GM13976 (cell line): ENCODE measurements around the gene COTL1.

Experiments used
- DNase-seq: peaks from one replicate; pipeline ENCODE4 v3.0.0; 2012; ENCODE audit warnings: low spot score
- in situ Hi-C: fragments of 300-500 bp; cut with MboI; formaldehyde crosslinking; loops from one replicate; pipeline ENCODE4 v1.12.0; 2022; ENCODE audit warnings: low sequenced_read_pairs, mixed read lengths, inconsistent platforms; ENCODE audit not compliant: unreplicated experiment
- TF ChIP-seq, protein P1 (sequence below): IDR thresholded peaks from 2 replicates; pipeline ENCODE4 v1.5.1; 2012; ENCODE audit warnings: borderline replicate concordance, mild to moderate bottlenecking; ENCODE audit not compliant: insufficient read depth; ENCODE audit errors: extremely low read depth, missing control alignments, control extremely low read depth

Gene COTL1

DNA sequence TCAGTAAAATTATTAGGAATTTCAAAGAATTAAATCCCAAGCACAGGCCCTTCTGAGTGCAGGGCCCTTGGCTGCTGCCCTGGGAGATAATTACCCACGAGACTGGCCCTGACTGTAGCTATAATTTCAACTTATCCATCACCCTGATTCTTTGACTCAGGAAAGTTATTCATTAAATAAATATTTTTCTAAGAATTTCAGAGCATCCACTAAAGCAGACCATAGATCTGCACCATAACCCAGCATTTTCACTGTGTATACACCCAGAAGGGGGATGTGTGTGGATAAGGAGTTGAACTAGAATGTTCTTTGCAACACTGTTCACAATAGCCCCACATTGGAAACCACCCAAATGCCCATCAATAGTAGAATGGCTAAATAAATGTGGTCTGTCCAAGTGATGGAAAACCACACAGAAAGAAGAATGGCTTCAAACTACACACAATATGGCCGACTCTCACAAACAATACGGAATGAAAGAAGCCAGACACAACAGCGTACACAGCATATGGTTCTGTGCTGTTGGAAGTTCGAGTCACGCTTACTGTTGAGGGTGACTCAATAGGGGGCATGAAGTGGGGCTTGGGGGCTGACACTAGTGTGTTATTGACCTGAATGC, 79.5 kb downstream of the COTL1 start:
- DNase-seq, result no peak
- in situ Hi-C loops, result no loop called here
- TF ChIP-seq, protein P1, sequence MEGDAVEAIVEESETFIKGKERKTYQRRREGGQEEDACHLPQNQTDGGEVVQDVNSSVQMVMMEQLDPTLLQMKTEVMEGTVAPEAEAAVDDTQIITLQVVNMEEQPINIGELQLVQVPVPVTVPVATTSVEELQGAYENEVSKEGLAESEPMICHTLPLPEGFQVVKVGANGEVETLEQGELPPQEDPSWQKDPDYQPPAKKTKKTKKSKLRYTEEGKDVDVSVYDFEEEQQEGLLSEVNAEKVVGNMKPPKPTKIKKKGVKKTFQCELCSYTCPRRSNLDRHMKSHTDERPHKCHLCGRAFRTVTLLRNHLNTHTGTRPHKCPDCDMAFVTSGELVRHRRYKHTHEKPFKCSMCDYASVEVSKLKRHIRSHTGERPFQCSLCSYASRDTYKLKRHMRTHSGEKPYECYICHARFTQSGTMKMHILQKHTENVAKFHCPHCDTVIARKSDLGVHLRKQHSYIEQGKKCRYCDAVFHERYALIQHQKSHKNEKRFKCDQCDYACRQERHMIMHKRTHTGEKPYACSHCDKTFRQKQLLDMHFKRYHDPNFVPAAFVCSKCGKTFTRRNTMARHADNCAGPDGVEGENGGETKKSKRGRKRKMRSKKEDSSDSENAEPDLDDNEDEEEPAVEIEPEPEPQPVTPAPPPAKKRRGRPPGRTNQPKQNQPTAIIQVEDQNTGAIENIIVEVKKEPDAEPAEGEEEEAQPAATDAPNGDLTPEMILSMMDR, result no peak

DNA sequence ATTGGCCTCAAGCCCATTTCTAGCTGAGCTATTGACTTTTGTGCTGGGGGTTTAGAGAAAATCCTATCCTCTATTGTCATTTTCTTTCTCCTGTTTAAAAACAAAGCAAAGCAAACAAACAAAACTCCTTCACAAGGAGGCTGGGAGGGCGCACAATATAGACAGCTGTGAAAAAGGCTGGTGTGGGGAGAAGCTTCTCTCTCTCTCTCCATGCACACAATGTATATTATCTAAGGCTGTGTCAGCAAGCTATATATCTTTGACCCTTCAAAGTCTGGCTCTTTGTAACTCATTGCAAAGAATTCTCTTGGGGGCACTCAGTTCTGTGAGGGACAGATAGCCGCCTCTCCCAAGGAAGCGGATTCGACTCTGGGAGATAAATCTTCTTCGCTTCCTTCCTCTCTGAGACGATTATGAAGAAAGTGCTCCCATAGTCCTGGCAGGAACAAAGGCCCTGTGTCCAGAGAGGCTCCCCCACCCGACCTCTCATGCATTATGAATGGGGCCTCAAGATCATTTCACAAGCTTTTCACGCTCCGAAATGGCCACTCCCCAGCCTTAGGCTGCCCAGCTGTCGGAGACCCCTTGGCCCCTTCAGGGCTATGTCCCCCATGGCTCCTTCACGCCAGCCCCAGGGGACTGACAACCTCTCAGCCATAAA, 80.3 kb downstream of the COTL1 start:
- DNase-seq, result no peak
- TF ChIP-seq, protein P1, result no peak
- in situ Hi-C loops, result no loop called here

DNA sequence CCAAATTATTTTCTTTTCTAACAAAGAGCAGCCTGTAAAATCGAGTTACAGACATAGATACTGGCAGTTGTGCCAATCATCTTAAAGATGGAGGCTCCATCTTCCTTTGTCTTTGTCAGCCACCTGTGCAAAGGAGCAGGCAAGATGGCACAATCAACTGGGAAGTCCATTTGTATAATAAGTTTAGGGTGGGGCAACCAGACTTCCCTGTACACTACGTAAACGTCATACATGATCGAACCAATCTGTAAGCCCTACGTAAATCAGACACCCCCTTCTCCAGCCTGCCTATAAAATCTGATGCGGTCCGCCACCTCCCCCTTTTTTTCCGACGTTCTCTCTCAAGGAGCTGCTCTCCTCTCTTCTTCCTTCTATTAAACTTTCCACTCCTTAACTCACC, 82.0 kb downstream of the COTL1 start:
- TF ChIP-seq, protein P1, result no peak
- in situ Hi-C loops, result no loop called here
- DNase-seq, result no peak

DNA sequence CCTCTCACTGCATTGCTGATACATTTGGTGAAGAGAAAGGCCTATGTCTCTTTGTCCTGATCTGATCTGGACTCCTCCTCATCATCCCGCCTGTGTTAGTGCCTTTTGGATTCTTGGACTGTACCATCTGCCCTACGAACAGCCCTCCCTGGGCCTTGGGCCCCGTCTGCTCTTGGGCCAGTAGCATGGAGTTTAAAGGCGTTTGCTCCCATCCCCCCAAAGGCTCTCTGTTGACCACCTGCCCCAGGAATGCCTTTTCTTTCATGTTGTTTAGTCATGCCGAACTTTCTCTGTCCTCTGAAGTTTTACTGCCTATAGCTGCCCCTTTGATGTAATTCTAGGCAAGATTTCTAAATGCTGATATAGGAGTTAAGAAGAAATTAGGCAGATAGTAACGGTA, 82.5 kb downstream of the COTL1 start:
- in situ Hi-C loops, result no loop called here
- TF ChIP-seq, protein P1, result no peak
- DNase-seq, result no peak

DNA sequence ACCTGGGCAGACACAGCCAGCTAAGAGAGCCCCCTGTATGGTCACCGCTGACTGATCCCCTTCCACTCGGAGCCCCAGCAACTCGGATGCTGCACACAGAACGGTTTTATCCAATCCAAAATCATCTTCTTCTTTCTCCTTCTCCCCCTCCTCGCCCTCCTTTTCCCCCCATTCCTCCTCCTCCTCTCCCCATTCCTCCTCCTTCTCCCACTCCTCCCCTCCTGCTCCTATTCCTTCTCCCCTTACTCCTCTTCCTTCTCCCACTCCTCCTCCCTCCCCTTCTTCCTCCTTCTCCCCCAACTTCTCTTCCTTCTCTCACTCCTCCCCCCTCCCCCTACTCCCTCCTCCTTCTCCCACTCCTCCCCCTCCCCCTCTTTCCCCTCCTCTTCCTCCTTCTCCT, 83.1 kb downstream of the COTL1 start:
- DNase-seq, result no peak
- TF ChIP-seq, protein P1, result no peak
- in situ Hi-C loops, result no loop called here

DNA sequence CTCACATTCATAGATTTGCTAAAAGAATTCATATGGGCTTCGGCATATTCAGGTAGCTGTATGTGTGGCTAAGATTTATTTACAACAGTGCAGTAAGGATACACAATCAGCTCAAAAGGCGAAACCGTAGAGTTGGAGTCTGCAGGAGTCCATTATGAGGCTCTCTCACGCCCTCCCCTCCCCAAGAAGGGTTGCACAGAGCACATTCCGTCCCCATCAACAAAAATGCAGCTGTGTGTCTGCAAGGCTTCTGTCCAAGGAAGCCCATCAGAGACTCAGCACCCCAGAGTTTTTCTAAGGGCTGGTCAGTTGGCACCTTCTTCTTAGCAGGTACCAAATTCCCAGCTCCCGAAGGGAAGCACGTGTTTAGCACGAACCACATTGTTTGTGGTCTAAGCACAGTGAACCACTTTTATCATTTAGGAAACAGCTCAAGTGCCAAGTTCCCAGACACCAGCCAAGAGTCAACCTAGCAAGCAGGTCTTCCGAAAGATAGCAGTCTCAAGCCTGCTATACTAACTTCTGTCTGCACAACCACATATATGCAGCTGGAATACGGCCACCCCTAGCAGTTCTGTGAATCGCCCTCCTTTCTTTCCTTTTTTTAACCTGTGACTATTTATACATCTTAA, 84.9 kb downstream of the COTL1 start:
- TF ChIP-seq, protein P1, result no peak
- DNase-seq, result no peak
- in situ Hi-C loops, result no loop called here
